Measurements from ENCODE around the gene ABCB8. TPM values are rescaled to one million over a fixed set of nuclear protein-coding genes. Genes with fewer than 3 reads are reported as not detected.

The ABCB8 gene
- total and polyA plus RNA-seq, 2 donors, result 17.1 to 19.4 TPM

DNA sequence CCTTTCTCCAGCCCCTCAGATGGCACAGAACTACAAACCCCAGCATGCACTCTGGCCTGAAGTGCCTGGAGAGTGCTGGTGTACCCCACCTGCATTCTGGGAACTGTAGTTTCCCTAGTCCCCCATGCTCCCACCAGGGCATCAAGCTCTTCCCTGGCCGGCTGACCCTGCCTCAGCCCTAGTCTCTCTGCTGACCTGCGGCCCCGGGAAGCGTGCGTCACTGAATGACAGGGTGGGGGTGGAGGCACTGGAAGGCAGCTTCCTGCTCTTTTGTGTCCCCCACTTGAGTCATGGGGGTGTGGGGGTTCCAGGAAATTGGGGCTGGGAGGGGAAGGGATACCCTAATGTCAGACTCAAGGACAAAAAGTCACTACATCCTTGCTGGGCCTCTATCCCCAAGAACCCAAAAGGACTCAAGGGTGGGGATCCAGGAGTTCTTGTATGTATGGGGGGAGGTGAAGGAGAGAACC is 35.4 kb upstream of the ABCB8 start:
- 35% methylated on average over 5 of the region's 5 CpGs for WGBS
- Histone ChIP-seq H3K4me3 (ENCODE audit: low read depth, low read length) (no peak overlapping the region), H3K27ac (ENCODE audit: low read depth) (no peak overlapping the region), H3K4me1 (ENCODE audit: insufficient read depth) (no peaks in the 10 kb centered on the region), H3K36me3 (ENCODE audit: insufficient read depth) (no peaks in the 10 kb centered on the region)
- no peak for DNase-seq (ENCODE audit: extremely low spot score)

DNA sequence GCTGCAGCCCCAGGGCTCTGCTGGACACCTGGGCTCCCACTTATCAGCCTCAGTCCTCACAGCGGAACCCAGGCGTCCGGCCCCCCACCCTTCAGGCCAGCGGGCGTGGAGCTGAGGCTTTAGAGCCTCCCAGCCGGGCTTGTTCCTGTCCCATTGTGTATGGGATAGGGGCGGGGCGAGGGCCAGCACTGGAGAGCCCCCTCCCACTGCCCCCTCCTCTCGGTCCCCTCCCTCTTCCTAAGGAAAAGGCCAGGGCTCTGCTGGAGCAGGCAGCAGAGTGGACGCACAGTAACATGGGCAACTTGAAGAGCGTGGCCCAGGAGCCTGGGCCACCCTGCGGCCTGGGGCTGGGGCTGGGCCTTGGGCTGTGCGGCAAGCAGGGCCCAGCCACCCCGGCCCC is 34.7 kb upstream of the ABCB8 start:
- no peak for DNase-seq (ENCODE audit: extremely low spot score)
- no peaks in the 10 kb centered on the region for H3K36me3 ChIP-seq (ENCODE audit: insufficient read depth)

DNA sequence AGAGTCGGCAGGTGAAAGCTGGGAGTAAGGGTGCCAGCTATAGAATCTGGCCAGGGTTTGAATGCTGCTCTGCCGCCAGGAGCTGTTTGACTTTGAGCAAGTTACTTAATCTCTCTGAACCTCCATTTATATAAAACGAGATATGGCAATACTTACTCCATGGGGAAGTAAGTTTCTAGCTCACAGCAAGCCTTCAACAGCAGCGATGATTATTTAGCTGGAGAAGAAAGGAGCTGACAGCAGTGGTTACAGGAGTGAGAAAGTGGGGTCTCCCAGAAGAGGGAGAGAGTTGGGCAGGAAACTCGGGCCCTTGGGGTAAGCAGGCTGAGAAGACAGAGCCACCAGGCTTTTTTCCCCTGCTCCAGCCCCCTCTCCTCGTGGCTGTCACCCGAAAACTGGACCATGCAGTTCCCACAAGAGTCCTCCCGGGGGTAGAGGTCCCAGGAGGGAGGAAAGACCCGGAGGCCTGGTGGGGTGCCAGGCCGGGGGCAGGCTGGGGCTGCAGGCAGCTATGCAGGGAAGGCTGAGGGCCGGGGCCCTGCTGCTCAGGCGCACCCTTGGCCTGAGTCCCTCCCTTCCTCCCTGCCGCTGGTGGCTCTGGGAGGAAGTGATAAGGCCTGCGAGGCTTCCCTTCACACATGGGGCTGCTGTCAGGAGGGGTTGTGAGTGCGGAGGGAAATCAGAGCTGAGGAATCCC is 34.0 kb upstream of the ABCB8 start:
- no peak overlapping the region for H3K27ac ChIP-seq (ENCODE audit: low read depth)
- WGBS, result 38% methylated on average over 15 of the region's 15 CpGs

More for the DNA sequence above, 34.7 kb upstream of the ABCB8 start:
- Histone ChIP-seq H3K4me1 (ENCODE audit: insufficient read depth) (no peaks in the 10 kb centered on the region), H3K4me3 (ENCODE audit: low read depth, low read length) (peak overlapping the region; percentile 2), H3K27ac (ENCODE audit: low read depth) (no peak overlapping the region)
- 85% methylated on average over 14 of the region's 14 CpGs for WGBS

DNA sequence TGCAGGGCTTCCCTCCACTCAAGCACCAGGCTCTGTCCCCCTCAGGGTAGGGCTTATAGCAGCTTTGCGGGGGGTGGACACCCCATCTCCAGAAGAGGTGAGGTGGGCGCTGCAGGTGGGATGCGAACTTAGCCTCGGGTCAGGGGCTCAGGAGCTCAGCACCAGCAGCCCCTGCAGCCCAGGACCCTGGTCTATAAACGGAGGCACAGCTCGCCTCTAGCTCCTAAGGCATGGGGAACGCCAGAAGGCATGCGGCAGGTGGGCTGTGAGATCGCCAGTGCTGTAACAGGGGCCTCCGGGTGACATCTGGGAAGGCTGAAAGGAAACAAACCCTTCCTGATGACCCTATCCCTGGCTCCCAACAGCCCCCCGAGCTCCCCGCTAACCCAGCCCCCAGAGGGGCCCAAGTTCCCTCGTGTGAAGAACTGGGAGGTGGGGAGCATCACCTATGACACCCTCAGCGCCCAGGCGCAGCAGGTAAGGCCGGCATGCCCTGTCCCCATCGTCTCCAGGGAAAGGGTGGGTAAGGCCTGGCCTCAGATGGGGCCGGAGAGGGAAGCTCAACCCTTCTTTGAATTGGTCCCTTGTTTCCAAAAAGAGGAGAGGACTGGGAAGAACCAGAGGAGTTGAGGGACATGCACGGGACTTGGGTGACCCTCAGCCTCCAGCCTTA is 33.3 kb upstream of the ABCB8 start:
- WGBS, result 56% methylated on average over 19 of the region's 19 CpGs
- Histone ChIP-seq H3K36me3 (ENCODE audit: insufficient read depth) (no peaks in the 10 kb centered on the region), H3K27ac (ENCODE audit: low read depth) (no peak overlapping the region), H3K4me1 (ENCODE audit: insufficient read depth) (no peaks in the 10 kb centered on the region), H3K4me3 (ENCODE audit: low read depth, low read length) (peak overlapping the region; percentile 15)
- DNase-seq (ENCODE audit: extremely low spot score), result no peak

More for the DNA sequence above, 34.0 kb upstream of the ABCB8 start:
- no peak for DNase-seq (ENCODE audit: extremely low spot score)
- Histone ChIP-seq H3K36me3 (ENCODE audit: insufficient read depth) (no peaks in the 10 kb centered on the region), H3K4me3 (ENCODE audit: low read depth, low read length) (peak overlapping the region; percentile 2), H3K4me1 (ENCODE audit: insufficient read depth) (no peaks in the 10 kb centered on the region)

DNA sequence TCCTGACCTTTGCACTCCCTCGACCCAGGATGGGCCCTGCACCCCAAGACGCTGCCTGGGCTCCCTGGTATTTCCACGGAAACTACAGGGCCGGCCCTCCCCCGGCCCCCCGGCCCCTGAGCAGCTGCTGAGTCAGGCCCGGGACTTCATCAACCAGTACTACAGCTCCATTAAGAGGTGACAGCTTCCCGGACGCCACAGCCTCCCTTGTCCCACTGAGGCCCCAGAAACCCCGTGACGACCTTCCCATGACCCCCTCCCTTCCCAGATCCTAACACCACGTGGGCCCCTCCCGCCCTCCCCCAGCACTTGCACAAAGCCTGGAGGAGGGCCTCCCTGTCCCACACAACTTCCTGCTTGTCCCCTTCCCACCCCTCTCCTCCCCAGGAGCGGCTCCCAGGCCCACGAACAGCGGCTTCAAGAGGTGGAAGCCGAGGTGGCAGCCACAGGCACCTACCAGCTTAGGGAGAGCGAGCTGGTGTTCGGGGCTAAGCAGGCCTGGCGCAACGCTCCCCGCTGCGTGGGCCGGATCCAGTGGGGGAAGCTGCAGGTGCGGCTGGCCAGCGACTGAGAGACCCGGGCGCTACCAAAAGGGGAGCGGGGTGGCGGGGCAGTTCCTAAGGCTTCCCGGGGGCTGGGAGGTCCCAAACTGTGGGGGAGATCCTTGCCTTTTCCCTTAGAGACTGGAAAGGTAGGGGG is 31.7 kb upstream of the ABCB8 start:
- no peak for DNase-seq (ENCODE audit: extremely low spot score)
- 50% methylated on average over 31 of the region's 31 CpGs for WGBS
- Histone ChIP-seq H3K4me3 (ENCODE audit: low read depth, low read length) (no peak overlapping the region), H3K36me3 (ENCODE audit: insufficient read depth) (no peaks in the 10 kb centered on the region), H3K27ac (ENCODE audit: low read depth) (no peak overlapping the region), H3K4me1 (ENCODE audit: insufficient read depth) (no peaks in the 10 kb centered on the region)

DNA sequence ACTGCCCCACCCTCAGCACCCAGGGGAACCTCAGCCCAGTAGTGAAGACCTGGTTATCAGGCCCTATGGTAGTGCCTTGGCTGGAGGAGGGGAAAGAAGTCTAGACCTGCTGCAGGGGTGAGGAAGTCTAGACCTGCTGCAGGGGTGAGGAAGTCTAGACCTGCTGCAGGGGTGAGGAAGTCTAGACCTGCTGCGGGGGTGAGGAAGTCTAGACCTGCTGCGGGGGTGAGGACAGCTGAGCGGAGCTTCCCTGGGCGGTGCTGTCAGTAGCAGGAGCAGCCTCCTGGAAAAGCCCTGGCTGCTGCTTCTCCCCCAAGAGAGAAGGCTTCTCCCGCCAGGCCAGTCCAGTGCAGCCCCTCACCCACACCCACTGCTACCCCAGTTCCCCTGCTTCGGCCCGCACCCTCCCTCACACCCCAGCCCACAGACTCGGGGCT is 31.2 kb upstream of the ABCB8 start:
- DNase-seq (ENCODE audit: extremely low spot score), result no peak
- 86% methylated on average over 8 of the region's 8 CpGs for WGBS
- Histone ChIP-seq H3K4me3 (ENCODE audit: low read depth, low read length) (no peak overlapping the region), H3K27ac (ENCODE audit: low read depth) (no peak overlapping the region), H3K4me1 (ENCODE audit: insufficient read depth) (no peaks in the 10 kb centered on the region), H3K36me3 (ENCODE audit: insufficient read depth) (no peaks in the 10 kb centered on the region)

DNA sequence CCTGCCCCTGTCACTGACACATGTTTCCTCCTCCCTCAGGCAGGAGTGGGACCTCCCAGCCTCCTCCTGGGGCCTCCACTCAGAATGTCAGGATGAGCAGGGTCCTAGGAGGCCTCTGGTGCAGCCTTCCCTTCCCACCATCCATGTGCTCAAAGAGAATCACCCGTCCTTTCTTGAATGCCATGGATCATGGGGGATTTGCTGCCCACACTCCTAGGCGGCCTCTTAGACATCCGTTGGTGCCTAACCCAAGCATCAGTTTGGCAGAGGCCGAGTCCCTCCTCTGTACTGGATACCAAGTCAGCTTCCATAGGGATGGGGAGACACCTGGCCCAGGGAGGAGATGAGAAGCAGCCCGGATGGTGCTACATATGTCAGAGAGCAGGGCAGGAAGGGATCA is 30.4 kb upstream of the ABCB8 start:
- no peak for DNase-seq (ENCODE audit: extremely low spot score)
- H3K36me3 ChIP-seq (ENCODE audit: insufficient read depth), result no peaks in the 10 kb centered on the region
- H3K4me1 ChIP-seq (ENCODE audit: insufficient read depth), result no peaks in the 10 kb centered on the region
- no peak overlapping the region for H3K4me3 ChIP-seq (ENCODE audit: low read depth, low read length)
- 92% methylated on average over 5 of the region's 5 CpGs for WGBS
- no peak overlapping the region for H3K27ac ChIP-seq (ENCODE audit: low read depth)

DNA sequence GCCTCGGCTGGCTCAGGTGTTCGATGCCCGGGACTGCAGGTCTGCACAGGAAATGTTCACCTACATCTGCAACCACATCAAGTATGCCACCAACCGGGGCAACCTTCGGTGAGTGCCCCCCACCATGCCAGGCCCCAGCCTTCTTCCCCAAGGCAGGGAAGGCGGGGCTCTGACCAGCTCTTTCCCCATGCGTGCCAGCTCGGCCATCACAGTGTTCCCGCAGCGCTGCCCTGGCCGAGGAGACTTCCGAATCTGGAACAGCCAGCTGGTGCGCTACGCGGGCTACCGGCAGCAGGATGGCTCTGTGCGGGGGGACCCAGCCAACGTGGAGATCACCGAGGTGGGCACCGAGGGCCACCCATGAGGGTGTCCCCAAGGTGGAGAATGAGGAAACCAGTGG is 29.9 kb upstream of the ABCB8 start:
- H3K4me1 ChIP-seq (ENCODE audit: insufficient read depth), result no peaks in the 10 kb centered on the region
- 91% methylated on average over 20 of the region's 20 CpGs for WGBS
- H3K4me3 ChIP-seq (ENCODE audit: low read depth, low read length), result no peak overlapping the region
- DNase-seq (ENCODE audit: extremely low spot score), result no peak
- no peak overlapping the region for H3K27ac ChIP-seq (ENCODE audit: low read depth)
- no peaks in the 10 kb centered on the region for H3K36me3 ChIP-seq (ENCODE audit: insufficient read depth)

DNA sequence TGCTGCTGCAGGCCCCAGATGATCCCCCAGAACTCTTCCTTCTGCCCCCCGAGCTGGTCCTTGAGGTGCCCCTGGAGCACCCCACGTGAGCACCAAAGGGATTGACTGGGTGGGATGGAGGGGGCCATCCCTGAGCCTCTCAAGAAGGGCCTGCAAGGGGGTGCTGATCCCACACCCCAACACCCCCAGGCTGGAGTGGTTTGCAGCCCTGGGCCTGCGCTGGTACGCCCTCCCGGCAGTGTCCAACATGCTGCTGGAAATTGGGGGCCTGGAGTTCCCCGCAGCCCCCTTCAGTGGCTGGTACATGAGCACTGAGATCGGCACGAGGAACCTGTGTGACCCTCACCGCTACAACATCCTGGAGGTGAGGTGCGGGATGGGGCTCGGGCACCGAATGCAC is 29.2 kb upstream of the ABCB8 start:
- Histone ChIP-seq H3K4me1 (ENCODE audit: insufficient read depth) (no peaks in the 10 kb centered on the region), H3K36me3 (ENCODE audit: insufficient read depth) (no peaks in the 10 kb centered on the region), H3K27ac (ENCODE audit: low read depth) (no peak overlapping the region), H3K4me3 (ENCODE audit: low read depth, low read length) (no peak overlapping the region)
- WGBS, result 92% methylated on average over 12 of the region's 12 CpGs
- no peak for DNase-seq (ENCODE audit: extremely low spot score)

DNA sequence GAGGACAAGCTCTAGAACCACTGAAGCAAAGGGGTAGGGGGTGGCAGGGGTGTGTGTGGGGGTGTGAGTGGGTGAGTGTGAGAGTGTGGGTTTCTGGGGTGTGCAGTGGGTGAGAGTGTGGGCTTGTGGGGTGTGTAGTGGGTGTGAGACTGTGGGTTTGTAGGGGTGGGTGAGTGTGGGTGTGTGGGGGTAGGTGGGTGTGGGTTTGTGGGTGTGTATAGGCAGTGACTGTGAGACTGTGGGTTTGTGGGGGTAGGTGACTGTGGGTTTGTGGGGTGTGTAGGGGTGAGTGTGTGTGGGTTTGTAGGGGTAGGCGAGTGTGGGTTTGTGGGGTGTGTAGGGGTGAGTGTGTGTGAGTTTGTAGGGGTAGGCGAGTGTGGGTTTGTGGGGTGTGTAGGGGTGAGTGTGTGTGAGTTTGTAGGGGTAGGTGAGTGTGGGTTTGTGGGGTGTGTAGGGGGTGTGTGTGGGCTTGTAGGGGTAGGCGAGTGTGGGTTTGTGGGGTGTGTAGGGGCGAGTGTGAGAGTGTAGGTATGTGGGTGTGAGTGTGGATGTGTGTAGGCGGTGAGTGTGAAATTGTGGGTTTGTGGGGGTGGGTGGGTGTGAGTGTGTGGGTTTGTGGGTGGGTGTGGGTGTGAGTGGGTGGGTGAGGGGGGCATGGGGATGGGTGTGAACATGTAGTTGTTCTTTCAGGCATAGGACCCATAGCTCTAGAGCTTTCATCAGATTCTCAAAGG is 28.6 kb upstream of the ABCB8 start:
- H3K4me3 ChIP-seq (ENCODE audit: low read depth, low read length), result no peak overlapping the region
- DNase-seq (ENCODE audit: extremely low spot score), result no peak
- no peak overlapping the region for H3K27ac ChIP-seq (ENCODE audit: low read depth)
- H3K36me3 ChIP-seq (ENCODE audit: insufficient read depth), result no peaks in the 10 kb centered on the region
- no peaks in the 10 kb centered on the region for H3K4me1 ChIP-seq (ENCODE audit: insufficient read depth)
- WGBS, result 92% methylated on average over 5 of the region's 5 CpGs

DNA sequence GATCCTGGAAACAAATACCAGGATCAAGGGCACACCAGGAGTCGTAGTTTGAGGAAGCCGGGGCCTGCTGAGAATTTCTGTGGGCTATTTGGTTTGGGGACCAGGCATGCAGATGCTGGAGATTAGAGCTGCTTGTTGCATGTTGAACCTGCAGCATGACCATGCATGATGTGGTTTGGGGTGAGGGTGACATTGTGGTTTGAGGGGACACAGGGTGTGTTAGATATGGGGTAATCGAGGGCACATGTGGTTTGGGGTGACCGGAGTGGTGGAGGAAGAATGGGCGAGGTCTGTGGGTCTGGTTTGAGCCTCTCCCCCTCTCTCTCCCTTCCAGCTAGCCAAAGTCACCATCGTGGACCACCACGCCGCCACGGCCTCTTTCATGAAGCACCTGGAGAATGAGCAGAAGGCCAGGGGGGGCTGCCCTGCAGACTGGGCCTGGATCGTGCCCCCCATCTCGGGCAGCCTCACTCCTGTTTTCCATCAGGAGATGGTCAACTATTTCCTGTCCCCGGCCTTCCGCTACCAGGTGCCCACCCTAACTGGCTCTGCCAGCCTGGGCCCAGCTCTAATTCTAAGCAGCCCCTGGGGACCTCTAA is 27.3 kb upstream of the ABCB8 start:
- H3K36me3 ChIP-seq (ENCODE audit: insufficient read depth), result no peaks in the 10 kb centered on the region
- 92% methylated on average over 13 of the region's 13 CpGs for WGBS

DNA sequence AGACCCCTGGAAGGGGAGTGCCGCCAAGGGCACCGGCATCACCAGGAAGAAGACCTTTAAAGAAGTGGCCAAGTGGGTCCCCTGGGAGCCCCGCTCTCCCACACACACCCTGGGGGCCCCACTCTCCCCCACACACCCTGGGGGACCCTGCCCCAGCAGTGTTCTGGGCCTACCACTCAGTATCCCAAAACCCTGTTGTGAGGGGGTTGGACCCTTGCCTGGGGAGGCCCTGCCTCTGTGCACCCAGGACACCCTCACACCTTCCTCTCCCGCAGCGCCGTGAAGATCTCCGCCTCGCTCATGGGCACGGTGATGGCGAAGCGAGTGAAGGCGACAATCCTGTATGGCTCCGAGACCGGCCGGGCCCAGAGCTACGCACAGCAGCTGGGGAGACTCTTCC is 26.7 kb upstream of the ABCB8 start:
- Histone ChIP-seq H3K4me1 (ENCODE audit: insufficient read depth) (no peaks in the 10 kb centered on the region), H3K36me3 (ENCODE audit: insufficient read depth) (no peaks in the 10 kb centered on the region), H3K27ac (ENCODE audit: low read depth) (no peak overlapping the region), H3K4me3 (ENCODE audit: low read depth, low read length) (no peak overlapping the region)
- no peak for DNase-seq (ENCODE audit: extremely low spot score)
- WGBS, result 96% methylated on average over 16 of the region's 16 CpGs

More for the DNA sequence above, 27.3 kb upstream of the ABCB8 start:
- H3K27ac ChIP-seq (ENCODE audit: low read depth), result no peak overlapping the region
- DNase-seq (ENCODE audit: extremely low spot score), result no peak
- no peaks in the 10 kb centered on the region for H3K4me1 ChIP-seq (ENCODE audit: insufficient read depth)
- H3K4me3 ChIP-seq (ENCODE audit: low read depth, low read length), result no peak overlapping the region

DNA sequence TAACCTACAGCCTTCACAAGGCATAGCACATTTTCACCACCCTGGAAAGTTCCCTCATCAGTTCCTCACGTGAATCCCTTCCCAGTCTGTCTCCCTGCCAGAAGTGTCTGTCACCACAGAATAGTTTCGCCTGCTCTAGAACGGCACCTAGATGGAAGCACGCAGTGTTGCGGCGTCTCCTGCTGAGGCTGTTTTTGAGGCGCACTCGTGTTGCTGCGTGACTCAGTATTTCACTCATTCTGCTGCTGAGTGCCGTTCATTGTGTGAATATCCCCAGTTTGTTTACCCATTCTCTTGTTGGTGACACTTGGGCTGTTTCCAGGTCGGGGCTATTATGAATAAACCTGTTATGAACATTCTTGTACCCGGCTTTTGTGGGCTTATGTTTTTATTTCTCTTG is 24.7 kb upstream of the ABCB8 start:
- DNase-seq (ENCODE audit: extremely low spot score), result no peak
- Histone ChIP-seq H3K4me1 (ENCODE audit: insufficient read depth) (no peaks in the 10 kb centered on the region), H3K36me3 (ENCODE audit: insufficient read depth) (no peaks in the 10 kb centered on the region), H3K27ac (ENCODE audit: low read depth) (no peak overlapping the region), H3K4me3 (ENCODE audit: low read depth, low read length) (no peak overlapping the region)
- 72% methylated on average over 12 of the region's 12 CpGs for WGBS
